ENCODE data around the gene RAB12. TPM values are rescaled to one million over a fixed set of nuclear protein-coding genes. Genes with fewer than 3 reads are reported as not detected.

The RAB12 gene
- total RNA-seq, 1 donor from 2014 or later: 61.3 TPM

GRCh38 chr18:8673256-8674209 lies 64.3 kb downstream of the RAB12 start:
- H3K4me3 ChIP-seq (ENCODE audit: low read depth, low read length): no peak overlapping the region
- H3K36me3 ChIP-seq (ENCODE audit: control insufficient read depth, insufficient read depth, low read length): no peaks in the 10 kb centered on the region
- DNase-seq (ENCODE audit: low read depth) (peak; percentile 79), FAIRE-seq (peak; percentile 79)
- TF ChIP-seq CTCF (IDR thresholded peaks at IDR 0.05; ENCODE audit: insufficient read depth, low read length, severe bottlenecking): no peak
- no peaks in the 10 kb centered on the region for H3K27me3 ChIP-seq (ENCODE audit: control insufficient read depth, insufficient read depth, low read length)

- no peak for DNase-seq (ENCODE audit: low read depth)
- H3K27me3 ChIP-seq (ENCODE audit: control insufficient read depth, insufficient read depth, low read length): no peaks in the 10 kb centered on the region
- TF ChIP-seq CTCF (IDR thresholded peaks at IDR 0.05; ENCODE audit: insufficient read depth, low read length, severe bottlenecking): no peak
- H3K36me3 ChIP-seq (ENCODE audit: control insufficient read depth, insufficient read depth, low read length): no peaks in the 10 kb centered on the region
- no peak for FAIRE-seq
- no peak overlapping the region for H3K4me3 ChIP-seq (ENCODE audit: low read depth, low read length)
Measured at GRCh38 chr18:8675057-8675456, 65.8 kb downstream of the RAB12 start.

- TF ChIP-seq CTCF (IDR thresholded peaks at IDR 0.05; ENCODE audit: insufficient read depth, low read length, severe bottlenecking): no peak
- Histone ChIP-seq H3K36me3 (ENCODE audit: control insufficient read depth, insufficient read depth, low read length) (no peaks in the 10 kb centered on the region), H3K4me3 (ENCODE audit: low read depth, low read length) (no peak overlapping the region), H3K27me3 (ENCODE audit: control insufficient read depth, insufficient read depth, low read length) (no peaks in the 10 kb centered on the region)
- FAIRE-seq: no peak
- DNase-seq (ENCODE audit: low read depth): no peak
Measured at GRCh38 chr18:8681196-8681595, 72.0 kb downstream of the RAB12 start.

- H3K36me3 ChIP-seq (ENCODE audit: control insufficient read depth, insufficient read depth, low read length): no peaks in the 10 kb centered on the region
Measured at GRCh38 chr18:8684577-8684976, 75.3 kb downstream of the RAB12 start.

GRCh38 chr18:8685141-8685913 lies 76.1 kb downstream of the RAB12 start:
- no peaks in the 10 kb centered on the region for H3K27me3 ChIP-seq (ENCODE audit: control insufficient read depth, insufficient read depth, low read length)
- FAIRE-seq (no peak), DNase-seq (ENCODE audit: low read depth) (peak; percentile 91)
- no peak for TF ChIP-seq CTCF (IDR thresholded peaks at IDR 0.05; ENCODE audit: insufficient read depth, low read length, severe bottlenecking)
- peak overlapping the region; percentile 2 for H3K4me3 ChIP-seq (ENCODE audit: low read depth, low read length)
- H3K36me3 ChIP-seq (ENCODE audit: control insufficient read depth, insufficient read depth, low read length): no peaks in the 10 kb centered on the region

More at GRCh38 chr18:8684577-8684976, 75.3 kb downstream of the RAB12 start:
- TF ChIP-seq CTCF (IDR thresholded peaks at IDR 0.05; ENCODE audit: insufficient read depth, low read length, severe bottlenecking): no peak
- no peak for DNase-seq (ENCODE audit: low read depth)
- Histone ChIP-seq H3K27me3 (ENCODE audit: control insufficient read depth, insufficient read depth, low read length) (no peaks in the 10 kb centered on the region), H3K4me3 (ENCODE audit: low read depth, low read length) (no peak overlapping the region)
- FAIRE-seq: no peak
